NT2/D1 (cell line): ENCODE data around the gene MITF.

Source experiments
- YY1 ChIP-seq: IDR thresholded peaks from 2 replicates; pipeline ENCODE4 v1.6.1; 2011; ENCODE audit not compliant: insufficient read length, insufficient read depth
- ZNF274 ChIP-seq: IDR thresholded peaks from 2 replicates; pipeline ENCODE4 v1.6.1; 2011; ENCODE audit warnings: mild to moderate bottlenecking, low read depth, low read length

- TF ChIP-seq ZNF274 = no peak
- no peak for TF ChIP-seq YY1
Observed at GRCh38 chr3:69881051-69881450, 141.8 kb downstream of the MITF start.
